GM21717 (cell line): Measurements from ENCODE around the gene BNC2.

Source experiments
- ATAC-seq: cut with Tn5 transposase; IDR thresholded peaks from one replicate; pipeline ENCODE4 v1.9.1; 2021; ENCODE audit warnings: mild to moderate bottlenecking, moderate library complexity; ENCODE audit not compliant: unreplicated experiment

BNC2 gene

GRCh38 chr9:16869131-16869881, 1.2 kb downstream of the BNC2 start:
- no peak for ATAC-seq

- ATAC-seq: no peak
Observed at GRCh38 chr9:16868701-16869100, 1.8 kb downstream of the BNC2 start.

- no peak for ATAC-seq
Observed at GRCh38 chr9:16867576-16868311, 2.7 kb downstream of the BNC2 start.

- ATAC-seq: no peak
Observed at GRCh38 chr9:16866587-16866986, 3.9 kb downstream of the BNC2 start.

GRCh38 chr9:16864649-16865434, 5.6 kb downstream of the BNC2 start:
- ATAC-seq: no peak

GRCh38 chr9:16848179-16848578, 22.3 kb downstream of the BNC2 start:
- no peak for ATAC-seq

GRCh38 chr9:16846986-16847385, 23.5 kb downstream of the BNC2 start:
- no peak for ATAC-seq

- no peak for ATAC-seq
Observed at GRCh38 chr9:16846367-16846766, 24.1 kb downstream of the BNC2 start.

- ATAC-seq: no peak
Observed at GRCh38 chr9:16834817-16835216, 35.7 kb downstream of the BNC2 start.

GRCh38 chr9:16833296-16833835, 37.1 kb downstream of the BNC2 start:
- ATAC-seq: no peak

- no peak for ATAC-seq
Observed at GRCh38 chr9:16832101-16832500, 38.4 kb downstream of the BNC2 start.

GRCh38 chr9:16830806-16831205, 39.7 kb downstream of the BNC2 start:
- no peak for ATAC-seq

GRCh38 chr9:16828340-16829281, 41.9 kb downstream of the BNC2 start:
- ATAC-seq: no peak

- ATAC-seq: no peak
Observed at GRCh38 chr9:16825971-16826625, 44.4 kb downstream of the BNC2 start.

GRCh38 chr9:16825331-16825725, 45.1 kb downstream of the BNC2 start:
- ATAC-seq: no peak

GRCh38 chr9:16824545-16825330, 45.7 kb downstream of the BNC2 start:
- ATAC-seq: no peak

- ATAC-seq: no peak
Observed at GRCh38 chr9:16823906-16824305, 46.6 kb downstream of the BNC2 start.

- ATAC-seq: no peak
Observed at GRCh38 chr9:16821344-16821743, 49.1 kb downstream of the BNC2 start.

GRCh38 chr9:16817514-16817913, 53.0 kb downstream of the BNC2 start:
- ATAC-seq: no peak
